Retinal pigment epithelial cell (primary cell): Measurements from ENCODE around the gene LRRC56.

Experiments used
- DNase-seq: peaks from one replicate; pipeline ENCODE4 v3.0.0-alpha.2; 2010; ENCODE audit warnings: low read depth
- H3K4me3 ChIP-seq: 2 replicates; pipeline ENCODE4 v1.5.1; 2011; ENCODE audit warnings: mild to moderate bottlenecking, low read length, control low read depth, moderate library complexity
- TF ChIP-seq, protein P1 (sequence below): conservative IDR thresholded peaks from 2 replicates; pipeline ENCODE4 v1.5.1; 2011; ENCODE audit warnings: low read depth, low read length, control low read depth, inconsistent platforms

LRRC56 gene

DNA sequence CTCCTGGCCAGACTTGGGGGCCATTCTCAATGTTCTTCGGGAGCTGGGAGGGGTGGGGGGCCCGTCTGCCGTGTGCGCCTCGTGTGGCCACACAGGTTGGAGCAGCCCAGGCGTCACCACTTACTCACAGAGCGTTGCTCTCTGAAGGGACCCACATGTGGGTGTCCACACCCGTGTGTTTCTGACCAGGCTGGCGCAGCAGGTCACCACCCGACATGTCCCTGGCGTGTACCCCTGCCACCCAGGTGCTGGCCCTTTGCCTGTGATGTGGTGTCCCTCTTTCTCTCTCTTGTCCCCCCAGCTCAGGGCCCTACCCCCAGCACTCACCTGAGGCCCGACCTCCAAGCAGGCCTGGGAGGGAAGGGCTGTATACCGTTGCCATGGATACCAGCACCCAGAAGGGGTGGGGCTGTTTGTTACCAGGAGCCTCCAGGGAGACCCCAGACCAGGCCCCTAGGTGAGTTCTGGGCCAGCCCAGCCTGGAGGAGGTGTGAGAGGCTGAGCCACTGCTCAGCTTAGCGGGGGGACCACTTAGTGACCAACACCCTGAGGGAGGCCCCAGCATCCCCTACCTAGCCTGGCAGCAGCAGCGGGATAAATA is 21.8 kb downstream of the LRRC56 start:
- TF ChIP-seq, protein P1, sequence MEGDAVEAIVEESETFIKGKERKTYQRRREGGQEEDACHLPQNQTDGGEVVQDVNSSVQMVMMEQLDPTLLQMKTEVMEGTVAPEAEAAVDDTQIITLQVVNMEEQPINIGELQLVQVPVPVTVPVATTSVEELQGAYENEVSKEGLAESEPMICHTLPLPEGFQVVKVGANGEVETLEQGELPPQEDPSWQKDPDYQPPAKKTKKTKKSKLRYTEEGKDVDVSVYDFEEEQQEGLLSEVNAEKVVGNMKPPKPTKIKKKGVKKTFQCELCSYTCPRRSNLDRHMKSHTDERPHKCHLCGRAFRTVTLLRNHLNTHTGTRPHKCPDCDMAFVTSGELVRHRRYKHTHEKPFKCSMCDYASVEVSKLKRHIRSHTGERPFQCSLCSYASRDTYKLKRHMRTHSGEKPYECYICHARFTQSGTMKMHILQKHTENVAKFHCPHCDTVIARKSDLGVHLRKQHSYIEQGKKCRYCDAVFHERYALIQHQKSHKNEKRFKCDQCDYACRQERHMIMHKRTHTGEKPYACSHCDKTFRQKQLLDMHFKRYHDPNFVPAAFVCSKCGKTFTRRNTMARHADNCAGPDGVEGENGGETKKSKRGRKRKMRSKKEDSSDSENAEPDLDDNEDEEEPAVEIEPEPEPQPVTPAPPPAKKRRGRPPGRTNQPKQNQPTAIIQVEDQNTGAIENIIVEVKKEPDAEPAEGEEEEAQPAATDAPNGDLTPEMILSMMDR = no peak

DNA sequence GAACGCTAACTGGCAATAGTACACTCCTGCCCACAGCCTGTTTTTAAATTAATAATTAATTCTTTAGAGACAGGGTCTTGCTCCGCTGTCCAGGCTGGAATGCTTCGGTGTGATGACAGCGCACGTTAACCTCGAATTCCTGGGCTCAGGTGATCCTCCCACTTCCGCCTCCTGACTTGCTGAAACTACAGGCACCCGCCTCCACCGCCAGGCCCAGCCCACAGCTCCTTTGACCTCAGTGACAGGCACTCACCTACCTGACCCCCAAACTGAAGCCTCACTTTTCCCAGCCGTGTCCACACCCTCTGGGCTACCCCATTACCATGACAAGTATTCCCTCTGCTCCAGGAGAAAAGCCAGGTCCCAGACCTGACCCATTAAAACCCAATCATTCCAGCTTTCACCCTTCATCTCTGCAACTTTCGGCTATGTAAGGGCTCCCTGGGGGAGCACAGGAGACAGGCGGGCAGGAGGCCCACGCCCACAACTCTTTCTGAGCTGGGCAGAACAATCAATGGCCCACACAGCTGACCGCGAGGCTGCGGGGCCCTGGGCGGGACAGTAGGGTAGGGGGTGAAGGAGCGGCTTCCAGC is 22.5 kb downstream of the LRRC56 start:
- TF ChIP-seq, protein P1 = no peak
- H3K4me3 ChIP-seq = peak overlapping the region; percentile 55
- no peak for DNase-seq

More for the DNA sequence above, 21.8 kb downstream of the LRRC56 start:
- H3K4me3 ChIP-seq = no peak overlapping the region
- no peak for DNase-seq

DNA sequence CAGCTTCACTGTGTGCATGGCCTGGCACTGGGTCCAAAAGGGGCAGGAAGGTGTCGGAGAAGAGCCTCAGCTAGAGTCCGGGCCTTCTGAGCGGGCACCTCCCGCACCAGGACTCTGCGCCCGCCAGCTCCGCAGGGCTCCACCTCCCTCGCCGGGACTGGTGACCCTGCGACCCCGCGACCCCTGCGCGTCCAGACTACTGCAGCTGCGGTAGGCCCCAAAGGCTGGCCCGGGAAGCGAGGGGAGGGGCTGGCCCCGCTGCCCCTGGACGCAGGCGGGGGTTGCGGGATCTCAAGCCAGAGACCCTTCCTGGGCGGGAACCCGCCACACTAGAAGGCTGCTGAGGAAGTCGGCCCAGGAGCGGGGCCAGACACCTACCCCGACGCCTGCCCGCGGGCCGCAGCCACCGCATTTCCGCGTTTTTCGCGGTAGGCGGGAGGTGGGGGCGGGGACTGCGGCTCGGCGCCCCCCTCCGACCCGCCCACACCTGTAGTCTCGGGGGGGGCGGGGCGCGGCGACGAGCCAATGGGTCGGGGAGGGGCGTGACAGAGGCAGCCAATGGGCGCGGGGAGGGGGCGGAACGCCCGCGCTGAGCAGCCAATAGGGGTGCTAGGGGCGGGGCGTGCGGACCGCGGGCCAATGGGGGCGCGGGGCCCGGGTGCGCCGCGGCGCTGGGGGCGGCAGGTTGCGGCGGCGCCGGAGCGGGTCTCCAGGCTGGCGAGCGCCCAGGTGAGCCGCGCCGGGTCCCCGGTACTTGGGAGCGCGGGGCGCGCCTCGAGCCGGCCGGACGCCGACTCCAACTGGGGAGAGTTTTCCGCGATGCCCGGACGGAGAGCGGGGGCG is 23.2 kb downstream of the LRRC56 start, which contains the start of the genes LMNTD2 and RASSF7:
TSS of gene LMNTD2 (minus strand) at position 434 of the 843 bp plus-strand sequence. CDS start at position 412, 22 bp downstream.
TSS of gene RASSF7 (plus strand) at position 666 of the 843 bp plus-strand sequence. CDS start 799 bp downstream, outside the sequence.
- peak; percentile 50 for DNase-seq

DNA sequence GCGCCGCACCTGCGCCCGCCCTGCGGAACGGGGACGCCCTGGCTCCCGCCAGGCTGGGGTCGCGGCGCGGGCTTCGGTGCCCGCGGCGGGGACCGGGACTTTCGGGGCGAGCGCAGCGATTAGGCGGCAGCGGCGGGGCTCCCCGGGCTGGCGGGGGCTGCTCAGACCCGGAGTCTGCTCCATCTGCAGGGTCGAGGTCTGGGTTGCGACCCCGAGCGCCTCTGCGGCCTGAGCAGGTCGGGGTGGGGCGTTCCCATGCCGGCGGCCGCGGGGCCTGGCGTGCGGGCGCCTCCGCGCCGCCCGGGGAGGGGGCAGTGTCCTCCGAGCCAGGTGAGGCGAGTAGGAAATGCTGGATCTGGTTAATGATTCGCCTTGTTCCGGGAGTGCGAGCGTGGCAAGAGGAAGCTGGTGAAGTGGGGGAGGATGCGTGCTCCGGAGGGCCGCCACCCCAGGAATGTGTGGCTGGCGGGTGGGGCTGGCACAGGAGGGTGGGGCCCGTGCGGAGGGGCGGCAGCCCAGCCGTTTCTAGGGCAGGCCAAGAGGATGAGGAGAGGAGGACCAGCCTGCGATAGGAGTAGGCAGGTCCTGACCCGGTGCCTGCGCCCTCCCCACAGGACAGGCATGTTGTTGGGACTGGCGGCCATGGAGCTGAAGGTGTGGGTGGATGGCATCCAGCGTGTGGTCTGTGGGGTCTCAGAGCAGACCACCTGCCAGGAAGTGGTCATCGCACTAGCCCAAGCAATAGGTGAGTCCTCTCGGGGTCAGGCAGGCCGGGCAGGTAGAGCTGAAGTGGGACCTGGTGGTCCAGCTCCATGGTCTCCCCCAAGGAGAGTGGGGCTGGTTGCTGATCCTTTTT is 24.0 kb downstream of the LRRC56 start:
- TF ChIP-seq, protein P1 = no peak
- H3K4me3 ChIP-seq = peak overlapping the region; percentile 48
- DNase-seq = no peak

More for the DNA sequence above, 23.2 kb downstream of the LRRC56 start, which contains the start of the genes LMNTD2 and RASSF7:
- TF ChIP-seq, protein P1 = no peak
- peak within 1 kb of the TSS; percentile 55 for H3K4me3 ChIP-seq

DNA sequence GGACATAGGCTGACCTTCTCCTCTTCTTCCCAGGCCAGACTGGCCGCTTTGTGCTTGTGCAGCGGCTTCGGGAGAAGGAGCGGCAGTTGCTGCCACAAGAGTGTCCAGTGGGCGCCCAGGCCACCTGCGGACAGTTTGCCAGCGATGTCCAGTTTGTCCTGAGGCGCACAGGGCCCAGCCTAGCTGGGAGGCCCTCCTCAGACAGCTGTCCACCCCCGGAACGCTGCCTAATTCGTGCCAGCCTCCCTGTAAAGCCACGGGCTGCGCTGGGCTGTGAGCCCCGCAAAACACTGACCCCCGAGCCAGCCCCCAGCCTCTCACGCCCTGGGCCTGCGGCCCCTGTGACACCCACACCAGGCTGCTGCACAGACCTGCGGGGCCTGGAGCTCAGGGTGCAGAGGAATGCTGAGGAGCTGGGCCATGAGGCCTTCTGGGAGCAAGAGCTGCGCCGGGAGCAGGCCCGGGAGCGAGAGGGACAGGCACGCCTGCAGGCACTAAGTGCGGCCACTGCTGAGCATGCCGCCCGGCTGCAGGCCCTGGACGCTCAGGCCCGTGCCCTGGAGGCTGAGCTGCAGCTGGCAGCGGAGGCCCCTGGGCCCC is 24.8 kb downstream of the LRRC56 start:
- peak overlapping the region; percentile 48 for H3K4me3 ChIP-seq
- no peak for DNase-seq
- TF ChIP-seq, protein P1 = no peak
